Stimulated activated CD4-positive, alpha-beta T cell treated with anti-CD3 and anti-CD28 coated beads, TNF-alpha, amount 100 ng/mL, for 48 hours (primary cell): ENCODE results near the gene RAPGEF5.

Experiments
- DNase-seq, 3 donors: peaks; one replicate each; pipeline ENCODE4 v3.0.0-alpha.2; 2020; ENCODE audit warnings: low read depth in 3 of 3

RAPGEF5 gene

GRCh38 chr7:22189741-22190140 lies 167.2 kb downstream of the RAPGEF5 start:
- no peak for DNase-seq

GRCh38 chr7:22189230-22189629 lies 167.7 kb downstream of the RAPGEF5 start:
- DNase-seq: no peak

DNA sequence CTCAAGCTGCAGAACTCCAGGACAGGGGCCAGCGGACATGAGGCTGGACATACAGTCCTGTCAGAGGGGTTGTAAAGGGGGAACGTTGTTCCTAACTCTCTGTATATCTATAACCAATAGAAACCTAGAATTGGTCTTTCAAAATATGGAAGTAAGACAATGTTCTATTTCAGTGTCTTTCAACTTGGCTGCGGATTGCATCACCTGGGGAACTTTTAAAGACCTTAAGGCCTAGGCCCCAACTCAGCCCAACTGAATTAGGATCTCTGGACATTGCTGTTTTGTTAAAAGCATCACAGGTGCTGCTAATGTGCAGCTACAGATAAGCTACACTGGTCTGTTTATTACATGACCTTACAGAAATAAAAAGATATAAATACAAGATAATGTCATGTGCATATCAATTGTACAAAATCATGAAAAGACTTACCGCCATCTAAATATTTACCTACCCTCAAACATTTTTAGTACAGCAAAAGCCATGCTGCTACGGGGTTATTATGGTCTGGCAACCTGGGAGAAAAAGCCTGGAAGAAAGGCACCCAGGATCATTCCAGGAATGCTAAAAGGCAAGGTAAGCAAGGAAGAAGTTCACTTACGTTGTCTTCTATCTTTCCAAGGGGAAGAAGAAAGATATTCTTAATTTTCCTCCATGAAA lies 169.1 kb downstream of the RAPGEF5 start:
- DNase-seq: no peak

DNA sequence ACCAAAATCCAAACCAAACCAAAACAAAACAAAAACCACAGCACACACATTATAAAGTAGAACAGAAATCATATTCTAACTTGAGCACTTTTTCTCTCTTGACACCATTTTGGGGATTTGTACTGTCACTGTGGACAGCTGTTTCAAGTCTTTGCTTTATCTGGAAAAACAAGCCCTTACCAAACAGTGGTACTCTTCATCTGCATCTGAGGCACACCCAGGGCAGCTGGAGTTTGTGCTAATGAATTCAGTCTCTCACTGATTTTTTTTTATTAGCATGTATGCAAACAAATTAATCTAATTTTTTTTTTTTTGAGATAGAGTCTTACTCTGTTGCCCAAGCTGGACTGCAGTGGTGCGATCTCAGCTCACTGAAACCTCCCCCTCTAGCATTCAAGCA lies 171.4 kb downstream of the RAPGEF5 start:
- no peak for DNase-seq

GRCh38 chr7:22184549-22185199 lies 172.3 kb downstream of the RAPGEF5 start:
- no peak for DNase-seq

- DNase-seq: no peak
Measured at GRCh38 chr7:22183522-22184280, 173.3 kb downstream of the RAPGEF5 start.

DNA sequence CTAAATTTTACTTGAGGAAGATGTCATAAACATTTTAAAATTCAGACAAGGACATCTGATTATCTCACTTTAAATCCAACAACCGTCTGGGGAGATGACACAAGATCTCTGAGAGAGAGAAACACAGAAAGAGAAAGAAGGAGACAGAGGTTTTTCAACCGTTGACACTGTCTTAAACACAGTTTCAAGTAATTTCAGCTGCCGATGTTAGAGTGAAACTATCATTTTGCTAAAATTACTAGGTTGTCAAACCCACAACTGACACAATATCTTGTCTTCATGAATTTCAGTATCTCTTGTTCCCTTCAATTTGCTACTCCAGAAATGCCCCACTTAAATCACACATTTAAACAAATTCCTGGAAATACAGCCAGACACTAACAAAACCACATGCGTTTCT lies 174.8 kb downstream of the RAPGEF5 start:
- no peak for DNase-seq

DNA sequence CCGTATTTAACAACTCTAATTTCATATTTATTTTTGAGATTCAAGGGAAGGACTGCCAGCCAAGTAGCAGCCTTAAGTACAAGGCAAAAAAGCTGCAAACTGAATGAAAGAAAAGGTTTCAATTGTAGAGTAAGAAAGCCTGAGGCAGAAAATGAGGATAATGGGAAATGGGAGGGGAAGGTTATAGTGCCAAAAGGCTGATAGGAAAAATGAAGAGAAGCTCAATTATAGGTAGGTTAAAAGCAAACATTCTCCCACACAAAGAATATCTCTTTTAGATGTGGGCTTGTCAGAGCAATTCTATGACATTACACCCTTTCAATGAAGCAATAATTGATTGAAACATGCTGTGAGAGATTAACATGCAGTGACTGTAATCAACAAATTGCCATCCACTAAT lies 175.3 kb downstream of the RAPGEF5 start:
- DNase-seq: no peak

DNA sequence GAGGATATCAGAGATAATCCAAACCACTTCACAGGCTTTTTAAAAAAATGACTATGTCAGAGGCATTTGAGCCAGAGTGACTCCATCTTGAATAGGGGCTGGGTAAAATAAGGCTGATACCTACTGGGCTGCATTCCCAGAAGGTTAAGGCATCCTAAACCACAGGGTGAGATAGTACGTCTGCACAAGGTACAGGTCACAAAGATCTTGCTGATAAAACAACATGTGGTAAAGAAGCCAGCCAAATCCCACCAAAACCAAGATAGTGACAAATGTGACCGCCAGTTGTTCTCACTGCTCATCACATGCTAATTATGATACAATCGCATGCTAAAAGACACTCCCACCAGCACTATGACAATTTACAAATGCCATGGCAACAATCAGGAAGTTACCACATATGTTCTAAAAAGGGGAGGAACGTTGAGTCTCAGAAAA lies 177.5 kb downstream of the RAPGEF5 start:
- DNase-seq: no peak

GRCh38 chr7:22178735-22179134 lies 178.2 kb downstream of the RAPGEF5 start:
- DNase-seq: no peak

- no peak for DNase-seq
Measured at GRCh38 chr7:22176791-22177412, 180.1 kb downstream of the RAPGEF5 start.

DNA sequence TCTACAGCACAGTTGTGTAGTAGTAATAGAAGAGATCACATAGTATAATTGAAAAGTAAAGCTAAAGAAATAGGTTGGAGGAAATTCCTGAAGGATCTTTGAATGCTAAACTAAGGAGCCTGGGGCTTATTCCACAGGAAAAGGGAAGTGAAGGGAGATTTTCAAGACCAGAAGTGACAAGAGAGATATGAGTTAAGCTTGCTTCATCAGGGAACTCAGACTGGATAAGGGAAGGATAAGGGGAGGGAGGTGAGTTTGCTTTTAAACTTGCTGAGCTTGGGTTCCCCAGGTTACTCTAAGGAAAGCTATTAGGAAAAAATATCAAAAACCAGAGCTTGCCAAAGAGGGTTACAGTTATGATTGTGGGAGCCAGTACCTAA lies 182.4 kb downstream of the RAPGEF5 start:
- no peak for DNase-seq

DNA sequence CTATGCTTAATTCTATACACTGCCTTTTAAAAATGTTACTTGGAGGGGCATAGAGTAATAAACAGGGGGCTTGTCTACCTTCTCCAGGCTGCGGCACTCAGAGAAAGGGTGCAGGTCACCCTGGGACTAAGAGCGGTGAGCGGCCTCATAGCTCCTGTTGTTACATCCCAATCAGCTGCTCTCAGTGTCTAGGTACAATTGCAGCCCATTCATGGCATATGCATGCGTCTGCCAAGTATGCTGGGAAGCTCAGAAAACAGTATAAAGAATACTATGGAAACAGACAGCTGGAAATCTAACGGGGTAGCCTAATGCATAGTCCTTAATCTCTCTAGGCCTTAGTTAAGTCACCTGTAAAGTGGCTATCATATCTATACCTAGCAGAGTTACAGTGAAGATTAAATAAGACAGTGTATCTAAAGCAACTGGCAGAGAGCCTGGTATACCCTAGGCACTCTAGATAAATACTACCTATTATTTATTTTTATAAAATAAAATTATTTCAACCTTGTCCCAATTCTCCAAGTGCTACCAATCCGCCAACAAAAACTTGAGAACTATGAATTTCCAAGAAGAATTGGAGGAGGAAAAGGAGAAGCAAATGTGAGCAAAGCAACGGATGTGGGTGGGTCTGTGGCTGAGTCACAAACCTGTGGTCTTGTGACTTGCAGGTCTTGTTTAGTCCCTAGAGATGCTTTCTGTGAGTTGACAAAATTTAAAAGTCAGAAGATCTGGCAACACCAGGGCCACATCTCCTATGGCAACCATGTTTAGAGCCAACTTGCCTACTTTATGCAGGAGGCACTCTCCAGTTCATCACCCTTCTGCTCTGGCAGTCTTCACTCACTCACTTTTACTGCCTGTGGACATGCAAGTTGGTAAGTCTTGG lies 183.0 kb downstream of the RAPGEF5 start:
- no peak for DNase-seq

- no peak for DNase-seq
Measured at GRCh38 chr7:22168129-22168634, 188.8 kb downstream of the RAPGEF5 start.

- no peak for DNase-seq
Measured at GRCh38 chr7:22167482-22167881, 189.5 kb downstream of the RAPGEF5 start.

GRCh38 chr7:22166928-22167327 lies 190.0 kb downstream of the RAPGEF5 start:
- DNase-seq: no peak

- DNase-seq: no peak
Measured at GRCh38 chr7:22159341-22159740, 197.6 kb downstream of the RAPGEF5 start.

DNA sequence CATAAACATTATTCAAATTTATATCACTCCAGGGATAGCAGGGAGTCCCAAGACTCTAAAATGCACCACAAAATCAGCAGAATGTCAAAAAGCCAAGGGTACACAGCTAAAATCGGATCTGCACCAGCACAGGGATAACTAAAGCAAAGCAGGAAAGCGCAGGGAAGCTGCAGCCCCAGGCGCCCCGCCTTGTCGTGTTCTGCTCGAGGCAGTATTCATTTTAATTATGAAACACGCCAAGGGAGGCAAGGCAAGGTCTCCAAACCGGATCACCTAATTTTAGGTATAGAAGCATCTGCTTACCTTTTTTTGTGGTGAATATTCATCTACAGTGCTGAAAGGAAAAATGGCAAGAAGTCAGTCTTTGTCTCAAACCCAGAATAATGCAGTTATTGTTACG lies 199.4 kb downstream of the RAPGEF5 start:
- DNase-seq: no peak

DNA sequence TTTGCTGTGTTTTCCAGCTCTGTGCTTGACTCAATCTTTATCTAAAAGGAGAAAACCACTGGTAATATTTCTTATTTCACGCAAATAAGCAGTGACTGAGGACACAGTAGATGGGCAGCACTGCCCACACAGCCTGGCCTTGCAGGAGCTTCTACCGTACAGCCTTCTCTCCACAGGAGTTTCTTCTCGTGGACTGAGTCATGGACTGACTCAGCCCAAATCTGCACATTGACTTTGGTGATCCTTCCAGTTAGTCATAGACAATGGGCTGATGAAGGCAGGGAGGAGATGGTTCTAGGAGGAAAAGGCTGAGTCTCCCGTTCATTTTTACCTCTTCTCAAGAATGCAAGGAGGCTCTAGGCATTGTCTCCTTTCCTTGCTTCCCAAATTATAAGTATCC lies 200.7 kb downstream of the RAPGEF5 start:
- DNase-seq: no peak

- no peak for DNase-seq
Measured at GRCh38 chr7:22154143-22154529, 202.8 kb downstream of the RAPGEF5 start.

GRCh38 chr7:22153432-22154142 lies 203.4 kb downstream of the RAPGEF5 start:
- no peak for DNase-seq
